ENCODE data around the gene DKKL1. TPM values are rescaled to one million over a fixed set of nuclear protein-coding genes. Genes with fewer than 3 reads are reported as not detected.
"Not testable (repeated sequence)": the region's sequence is repeated elsewhere in the genome, so short reads cannot be mapped to it uniquely, and the experiment has no call there.

Gene DKKL1
- 1 to 10 TPM; 4.2 to 7.0 (median 5.8) TPM for polyA plus RNA-seq (ENCODE audit: insufficient read length in 4 of 4)

GRCh38 chr19:49363268-49364082 lies at the start of gene DKKL1:
Gene DKKL1, plus strand, starts transcription at chr19:49363877. Its CDS starts 122 bp downstream, at chr19:49363999.
- peak; percentile 88 to 97 (median 94) for DNase-seq (ENCODE audit: low read depth in 4 of 4, low spot score in 3 of 4)

- DNase-seq (ENCODE audit: low read depth in 4 of 4, low spot score in 3 of 4) = no peak
These were observed 48.6 kb upstream of the DKKL1 start for GRCh38 chr19:49315111-49315510.

- no peak for DNase-seq (ENCODE audit: low read depth in 4 of 4, low spot score in 3 of 4)
These were observed 47.4 kb upstream of the DKKL1 start for GRCh38 chr19:49316284-49316683.

GRCh38 chr19:49318296-49318695 lies 45.4 kb upstream of the DKKL1 start:
- DNase-seq (ENCODE audit: low read depth in 4 of 4, low spot score in 3 of 4) = no peak

- no peak for DNase-seq (ENCODE audit: low read depth in 4 of 4, low spot score in 3 of 4)
These were observed 38.7 kb upstream of the DKKL1 start, which contains the start of gene SLC6A16 for GRCh38 chr19:49324801-49325576. Gene SLC6A16, minus strand, starts transcription at chr19:49325191. Its CDS starts 13,844 bp downstream, at chr19:49311347.

- not testable (repeated sequence) for DNase-seq (ENCODE audit: low read depth in 4 of 4, low spot score in 3 of 4)
These were observed 37.9 kb upstream of the DKKL1 start for GRCh38 chr19:49325756-49326155.

GRCh38 chr19:49326165-49326704 lies 37.4 kb upstream of the DKKL1 start:
- no peak for DNase-seq (ENCODE audit: low read depth in 4 of 4, low spot score in 3 of 4)

- DNase-seq (ENCODE audit: low read depth in 4 of 4, low spot score in 3 of 4) = no peak
These were observed 35.7 kb upstream of the DKKL1 start for GRCh38 chr19:49327878-49328544.

GRCh38 chr19:49328741-49329140 lies 34.9 kb upstream of the DKKL1 start:
- DNase-seq (ENCODE audit: low read depth in 4 of 4, low spot score in 3 of 4) = no peak

GRCh38 chr19:49331187-49331586 lies 32.5 kb upstream of the DKKL1 start:
- not testable (repeated sequence) for DNase-seq (ENCODE audit: low read depth in 4 of 4, low spot score in 3 of 4)

GRCh38 chr19:49331616-49332055 lies 32.0 kb upstream of the DKKL1 start:
- DNase-seq (ENCODE audit: low read depth in 4 of 4, low spot score in 3 of 4) = no peak

- DNase-seq (ENCODE audit: low read depth in 4 of 4, low spot score in 3 of 4) = not testable (repeated sequence)
These were observed 30.8 kb upstream of the DKKL1 start for GRCh38 chr19:49332691-49333417.

- DNase-seq (ENCODE audit: low read depth in 4 of 4, low spot score in 3 of 4) = no peak
These were observed 30.3 kb upstream of the DKKL1 start for GRCh38 chr19:49333418-49333805.

GRCh38 chr19:49333811-49334288 lies 29.8 kb upstream of the DKKL1 start:
- DNase-seq (ENCODE audit: low read depth in 4 of 4, low spot score in 3 of 4) = no peak

GRCh38 chr19:49335071-49335783 lies 28.4 kb upstream of the DKKL1 start, which contains the start of gene CD37:
Gene CD37, plus strand, starts transcription at chr19:49335406. Its CDS starts 135 bp downstream, at chr19:49335541.
- no peak for DNase-seq (ENCODE audit: low read depth in 4 of 4, low spot score in 3 of 4)

- DNase-seq (ENCODE audit: low read depth in 4 of 4, low spot score in 3 of 4) = no peak
These were observed 27.7 kb upstream of the DKKL1 start for GRCh38 chr19:49335784-49336481.

GRCh38 chr19:49336482-49337266 lies 27.0 kb upstream of the DKKL1 start:
- no peak for DNase-seq (ENCODE audit: low read depth in 4 of 4, low spot score in 3 of 4)
